Activated CD8-positive, alpha-beta memory T cell treated with anti-CD3 and anti-CD28 coated beads for 24 hours (primary cell): ENCODE measurements around the gene TCF4.

Source experiments
- DNase-seq: peaks from one replicate; pipeline ENCODE4 v3.0.0-alpha.2; 2020

Gene TCF4

GRCh38 chr18:55283309-55283708 lies 304.7 kb downstream of the TCF4 start:
- DNase-seq = no peak

- DNase-seq = no peak
Measured at GRCh38 chr18:55280503-55280902, 307.5 kb downstream of the TCF4 start.

GRCh38 chr18:55275039-55275901 lies 312.7 kb downstream of the TCF4 start:
- no peak for DNase-seq

GRCh38 chr18:55272510-55273243 lies 315.3 kb downstream of the TCF4 start:
- no peak for DNase-seq

GRCh38 chr18:55269622-55270021 lies 318.4 kb downstream of the TCF4 start:
- DNase-seq = no peak

- no peak for DNase-seq
Measured at GRCh38 chr18:55268628-55269275, 319.2 kb downstream of the TCF4 start.

GRCh38 chr18:55268151-55268601 lies 319.8 kb downstream of the TCF4 start:
- no peak for DNase-seq

GRCh38 chr18:55266981-55267380 lies 321.0 kb downstream of the TCF4 start:
- no peak for DNase-seq

GRCh38 chr18:55265984-55266383 lies 322.0 kb downstream of the TCF4 start:
- no peak for DNase-seq

GRCh38 chr18:55265130-55265675 lies 322.8 kb downstream of the TCF4 start:
- DNase-seq = no peak

- DNase-seq = no peak
Measured at GRCh38 chr18:55264108-55264507, 323.9 kb downstream of the TCF4 start.

- no peak for DNase-seq
Measured at GRCh38 chr18:55262021-55262560, 325.9 kb downstream of the TCF4 start.

- DNase-seq = no peak
Measured at GRCh38 chr18:55261253-55261652, 326.7 kb downstream of the TCF4 start.

GRCh38 chr18:55258088-55258487 lies 329.9 kb downstream of the TCF4 start:
- no peak for DNase-seq

- DNase-seq = no peak
Measured at GRCh38 chr18:55256929-55257289, 331.1 kb downstream of the TCF4 start.

GRCh38 chr18:55256226-55256928 lies 331.6 kb downstream of the TCF4 start:
- no peak for DNase-seq

GRCh38 chr18:55253814-55254213 lies 334.2 kb downstream of the TCF4 start:
- no peak for DNase-seq

GRCh38 chr18:55252901-55253300 lies 335.1 kb downstream of the TCF4 start:
- DNase-seq = no peak

- no peak for DNase-seq
Measured at GRCh38 chr18:55252053-55252675, 335.8 kb downstream of the TCF4 start.

GRCh38 chr18:55251254-55251971 lies 336.6 kb downstream of the TCF4 start:
- no peak for DNase-seq

GRCh38 chr18:55250768-55251173 lies 337.2 kb downstream of the TCF4 start:
- no peak for DNase-seq
